GM19455 (cell line): ENCODE data around the gene LYRM1.
"Not testable (repeated sequence)": the region's sequence is repeated elsewhere in the genome, so short reads cannot be mapped to it uniquely, and the experiment has no call there.

Source experiments
- ATAC-seq: cut with Tn5 transposase; IDR thresholded peaks from one replicate; pipeline ENCODE4 v1.9.1; 2021; ENCODE audit not compliant: unreplicated experiment

The LYRM1 gene

DNA sequence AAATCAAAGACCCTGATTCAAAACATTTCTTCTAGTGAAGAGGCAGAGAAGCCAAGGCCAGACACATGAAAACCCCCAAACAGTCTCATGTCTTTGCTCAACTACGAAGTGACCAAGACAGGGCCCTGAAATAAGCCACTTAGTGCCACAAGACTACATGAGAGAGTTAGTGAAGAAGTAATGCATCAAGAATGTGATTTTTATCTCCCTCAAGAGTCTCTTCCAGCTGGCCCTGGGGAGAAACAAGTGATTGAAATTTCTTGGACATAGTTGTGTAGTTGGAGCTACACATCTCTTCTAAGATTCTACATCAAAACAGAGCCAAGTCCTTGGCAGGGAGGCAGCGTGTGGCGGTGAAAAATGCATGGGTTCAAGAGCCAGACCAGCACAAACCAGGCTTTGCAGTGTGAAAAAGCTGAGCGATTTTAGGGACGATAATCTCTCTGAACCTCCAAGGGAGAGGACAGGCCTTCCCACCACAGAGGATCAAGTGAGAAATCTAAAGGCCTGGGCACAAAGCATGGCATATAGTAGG lies 30.6 kb downstream of the LYRM1 start:
- no peak for ATAC-seq

DNA sequence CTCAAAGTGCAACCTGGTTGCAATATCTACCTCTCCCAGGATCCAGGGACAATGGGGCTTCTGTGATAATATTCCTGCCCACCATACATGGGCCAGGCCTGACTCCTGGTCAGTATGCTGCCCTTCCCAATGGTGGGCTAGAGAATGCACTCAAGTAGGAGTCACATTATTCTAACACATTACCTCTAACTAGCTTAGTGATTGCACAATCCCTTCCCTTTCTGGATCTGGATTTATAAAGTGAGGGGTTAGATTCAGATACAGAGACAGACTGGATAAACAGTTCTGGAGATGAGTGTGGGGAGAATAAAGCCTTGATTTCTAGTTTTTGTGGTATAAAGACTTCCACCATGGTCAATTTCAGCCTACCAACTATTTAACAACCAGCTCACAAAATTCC lies 33.0 kb downstream of the LYRM1 start:
- no peak for ATAC-seq

DNA sequence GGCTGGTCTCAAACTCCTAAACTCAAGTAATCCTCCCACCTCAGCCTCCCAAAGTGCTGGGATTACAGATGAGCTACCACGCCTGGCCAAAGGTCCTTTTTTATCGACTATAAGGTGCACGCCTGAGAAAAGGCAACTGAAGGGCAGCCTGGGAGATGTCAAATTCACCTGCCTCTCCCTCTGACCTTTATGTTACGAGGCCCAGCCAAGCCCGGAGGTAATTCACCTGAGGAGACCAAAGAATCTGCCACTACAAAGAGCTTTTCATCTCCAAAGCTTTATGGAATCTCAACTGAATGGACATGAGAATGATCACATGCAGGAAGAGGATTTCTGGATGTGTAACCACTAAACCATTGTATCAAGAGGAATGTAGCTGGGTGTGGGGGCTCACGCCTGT lies 37.2 kb downstream of the LYRM1 start:
- no peak for ATAC-seq

DNA sequence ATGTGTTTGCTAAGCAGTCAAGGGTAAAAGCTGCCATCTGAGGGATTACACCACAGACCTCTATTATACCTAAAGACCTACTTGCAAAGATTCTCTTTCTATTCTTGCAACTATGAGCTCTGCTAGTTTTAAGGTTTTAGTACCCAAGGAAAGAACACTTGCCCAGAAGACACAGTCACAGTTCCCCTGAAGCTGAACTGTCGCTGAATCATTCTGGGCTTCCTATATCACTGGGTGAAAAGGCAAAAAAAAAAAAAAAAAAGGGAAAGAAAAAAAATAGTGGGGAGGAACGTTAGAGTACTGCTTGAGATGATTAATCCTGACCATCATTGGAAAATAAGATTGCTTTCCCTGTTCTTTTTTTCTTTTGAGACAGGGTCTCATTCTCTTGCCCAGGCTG lies 37.9 kb downstream of the LYRM1 start:
- no peak for ATAC-seq

DNA sequence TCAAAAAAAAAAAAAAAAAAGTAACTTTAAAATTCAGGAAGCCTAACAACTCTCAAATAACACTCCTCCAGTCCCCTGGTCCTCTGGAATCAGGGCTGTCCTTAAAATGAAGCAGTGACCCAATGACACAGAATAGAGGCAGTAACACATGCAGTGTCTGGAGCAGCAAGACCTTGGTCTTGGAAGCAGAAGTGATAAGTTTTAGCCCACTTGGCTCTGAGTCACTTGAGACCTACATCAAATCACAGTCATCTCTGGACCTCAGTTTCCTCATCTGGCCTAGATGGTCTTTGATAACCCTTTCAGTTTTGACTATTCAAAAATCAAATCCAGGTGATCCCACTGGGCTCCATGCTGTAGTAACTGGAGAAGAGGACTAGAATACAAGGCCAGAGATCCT lies 39.0 kb downstream of the LYRM1 start:
- no peak for ATAC-seq

DNA sequence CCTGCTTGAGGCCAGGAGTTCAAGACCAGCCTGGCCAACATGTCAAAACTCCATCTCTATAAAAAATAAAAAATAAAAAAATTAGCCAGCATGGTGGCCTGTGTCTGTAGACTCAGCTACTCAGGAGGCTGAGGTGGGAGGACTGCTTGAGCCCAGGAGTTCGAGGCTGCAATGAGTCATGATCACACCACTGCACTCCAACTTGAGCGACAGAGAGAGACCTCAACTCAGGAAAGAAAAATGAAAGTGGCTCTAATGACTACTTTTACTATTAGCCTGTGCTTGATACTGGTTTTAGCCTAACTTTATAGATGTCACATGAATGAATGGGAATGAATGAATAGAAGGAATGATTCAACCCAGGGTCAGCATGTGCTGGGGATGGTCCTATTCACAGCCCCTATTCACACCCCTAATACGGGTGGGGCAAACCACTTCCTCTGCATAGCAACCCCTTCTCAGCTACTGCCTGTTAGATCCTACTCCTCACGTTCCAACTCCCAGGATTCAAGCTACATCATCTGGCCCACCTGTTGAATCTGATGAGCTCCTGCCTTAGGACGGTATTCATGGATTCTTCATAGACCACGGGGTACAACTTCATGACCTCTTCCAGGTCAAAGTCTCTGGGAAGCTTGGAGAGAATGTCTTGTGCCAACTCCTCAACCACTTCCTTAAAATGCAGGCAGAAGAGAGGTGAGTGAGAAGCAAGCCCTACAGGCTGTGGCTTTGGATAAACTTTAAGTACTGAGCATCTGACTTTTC lies 40.5 kb downstream of the LYRM1 start:
- no peak for ATAC-seq

DNA sequence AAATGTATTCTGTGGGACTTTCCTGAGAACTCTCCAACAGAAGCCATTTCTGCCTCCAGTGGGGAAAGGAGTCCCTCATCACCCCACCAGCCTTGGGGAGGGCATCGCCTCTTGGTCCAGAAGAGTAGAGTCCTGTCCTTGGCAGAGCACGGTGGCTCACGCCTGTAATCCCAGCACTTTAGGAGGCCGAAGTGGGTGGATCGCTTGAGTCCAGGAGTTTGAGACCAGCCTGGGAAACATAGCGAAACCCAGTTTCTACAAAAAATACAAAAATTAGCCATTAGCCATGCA lies 41.0 kb downstream of the LYRM1 start:
- ATAC-seq, result no peak

DNA sequence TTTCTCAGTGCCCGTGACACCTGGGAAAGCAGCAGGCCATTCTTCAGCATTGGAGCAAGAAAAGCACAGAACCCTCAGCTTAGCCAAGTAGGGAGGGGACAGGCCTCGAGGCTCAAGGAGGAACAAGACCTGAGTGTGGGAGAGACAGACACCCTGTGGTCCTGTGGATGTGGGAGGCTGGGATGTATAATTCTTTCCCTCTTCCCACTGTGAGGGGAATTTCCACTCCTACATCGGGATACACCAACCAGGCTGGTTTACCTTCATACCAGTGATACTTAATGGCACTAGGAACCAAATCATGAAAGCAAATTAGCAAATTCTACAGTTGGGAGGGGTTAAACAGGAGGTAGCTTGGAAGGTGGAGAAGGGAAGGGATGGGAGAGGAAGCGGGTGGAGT lies 41.7 kb downstream of the LYRM1 start:
- ATAC-seq, result no peak

DNA sequence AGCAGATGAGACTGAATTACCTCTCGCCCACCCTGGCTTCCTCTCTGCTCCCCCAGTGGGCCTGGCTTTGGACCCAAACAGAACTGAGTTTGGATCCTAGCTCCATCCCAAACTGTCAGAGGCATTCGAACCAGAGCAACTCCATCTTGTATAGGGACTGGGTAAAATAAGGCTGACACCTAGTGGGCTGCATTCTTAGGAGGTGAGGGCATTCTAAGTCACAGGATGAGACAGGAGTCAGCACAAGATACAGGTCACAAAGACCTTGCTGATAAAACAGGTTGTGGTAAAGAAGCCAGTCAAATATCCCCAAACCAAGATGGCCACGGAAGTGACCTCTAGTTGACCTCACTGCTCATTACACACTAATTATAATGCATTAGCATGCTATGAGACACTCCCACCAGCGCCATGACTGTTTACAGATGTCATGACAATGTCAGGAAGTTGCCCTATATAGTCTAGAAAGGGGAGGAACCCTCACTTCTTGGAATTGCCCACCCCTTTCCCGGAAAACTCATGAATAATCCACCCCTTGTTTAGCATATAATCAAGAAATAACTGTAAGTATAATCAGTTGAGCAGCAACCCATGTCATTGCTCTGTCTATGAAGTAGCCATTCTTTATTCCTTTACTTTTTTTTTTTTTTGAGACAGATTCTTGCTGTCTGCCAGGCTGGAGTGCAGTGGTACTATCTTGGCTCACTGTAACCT lies 44.4 kb downstream of the LYRM1 start:
- ATAC-seq, result no peak

DNA sequence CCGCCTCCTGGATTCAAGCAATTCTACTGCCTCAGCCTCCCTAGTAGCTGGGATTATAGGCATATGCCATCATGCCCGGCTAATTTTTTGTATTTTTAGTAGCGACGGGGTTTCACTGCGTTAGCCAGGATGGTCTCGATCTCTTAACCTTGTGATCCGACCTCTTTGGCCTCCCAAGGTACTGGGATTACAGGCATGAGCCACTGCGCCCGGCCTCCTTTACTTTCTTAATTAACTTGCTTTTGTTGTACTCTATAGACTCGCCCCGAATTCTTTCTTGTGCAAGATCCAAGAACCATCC lies 45.0 kb downstream of the LYRM1 start:
- ATAC-seq, result not testable (repeated sequence)

DNA sequence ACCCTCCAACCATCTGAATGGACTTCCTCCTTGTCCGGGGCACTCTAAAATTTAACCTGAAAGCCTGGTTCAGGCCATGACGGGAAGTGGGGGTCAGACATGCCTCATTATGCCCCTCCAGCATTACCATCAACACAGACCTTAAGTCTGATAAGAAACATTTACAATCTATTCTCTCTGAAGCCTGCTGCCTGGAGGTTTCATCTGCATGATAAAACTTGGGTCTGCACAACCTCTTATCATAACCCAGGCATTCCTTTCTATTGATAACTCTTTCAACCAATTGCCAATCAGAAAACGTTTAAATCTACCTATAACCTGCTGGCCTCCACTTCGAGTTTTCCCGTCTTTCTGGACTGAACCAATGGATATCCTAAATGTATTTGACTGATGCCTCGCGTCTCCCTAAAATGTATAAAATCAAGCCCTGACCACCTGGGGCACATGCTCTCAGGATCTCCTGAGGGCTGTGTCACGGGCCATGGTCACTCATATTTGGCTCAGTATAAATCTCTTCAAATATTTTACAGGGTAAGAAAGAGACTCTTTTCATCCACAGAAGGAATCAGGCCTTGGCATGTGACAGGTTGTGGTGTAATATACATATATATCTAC lies 45.6 kb downstream of the LYRM1 start:
- ATAC-seq, result no peak

DNA sequence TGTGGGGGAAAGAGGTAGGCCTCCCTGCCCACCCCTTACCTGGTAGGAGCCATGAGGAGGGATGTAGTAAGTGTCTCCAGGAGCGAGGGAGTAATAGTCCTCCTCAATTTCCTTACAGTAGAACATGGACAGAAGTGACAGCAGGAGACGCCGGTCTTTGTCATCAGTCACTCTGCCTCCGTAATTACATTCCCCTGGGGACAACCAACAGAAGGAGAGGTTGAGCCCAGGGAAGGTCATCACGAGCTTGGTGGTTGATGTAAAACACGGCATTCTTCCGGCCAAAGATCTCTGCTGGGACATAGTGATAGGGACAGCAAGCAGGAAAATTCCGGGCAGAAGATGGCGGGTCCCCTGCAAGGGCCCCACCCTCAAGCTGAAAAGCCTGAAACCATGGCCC lies 47.9 kb downstream of the LYRM1 start:
- ATAC-seq, result no peak

DNA sequence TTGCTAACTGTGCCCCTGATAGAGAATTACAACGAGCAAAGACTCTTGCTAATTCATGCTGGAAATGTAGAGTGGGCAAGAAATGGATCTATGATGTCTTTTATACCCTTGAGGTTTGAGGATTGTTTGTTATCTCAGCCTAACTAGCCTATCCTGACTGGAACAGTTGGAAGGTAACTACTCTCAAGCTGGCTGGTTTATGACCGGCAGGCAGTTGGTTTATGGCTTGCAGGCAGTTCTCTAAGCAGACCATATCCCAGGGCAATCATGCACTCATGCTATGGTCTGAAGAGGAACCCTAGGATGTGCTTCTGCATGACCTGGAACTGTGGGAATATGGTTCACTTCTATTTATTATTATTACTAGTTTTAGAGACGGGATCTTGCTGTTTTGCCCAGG lies 49.1 kb downstream of the LYRM1 start:
- ATAC-seq, result no peak

DNA sequence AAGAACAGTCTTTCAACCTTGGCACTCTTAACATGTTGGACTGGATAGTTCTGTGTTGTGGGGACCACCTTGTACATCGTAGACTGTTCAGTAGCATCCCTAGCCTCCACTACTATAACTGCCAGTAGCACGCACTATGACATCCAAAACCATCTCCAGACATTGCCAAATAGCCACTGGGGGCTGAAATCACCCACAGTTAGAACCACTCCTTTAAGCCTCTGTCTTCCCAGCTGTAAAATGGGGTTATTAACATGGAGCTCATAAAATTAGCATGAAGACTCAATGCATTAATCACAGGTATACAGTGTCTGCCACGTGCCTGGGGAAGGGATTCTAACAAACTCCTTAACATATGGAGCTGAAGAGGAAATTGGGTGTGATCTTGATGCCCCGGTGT lies 49.7 kb downstream of the LYRM1 start:
- no peak for ATAC-seq

DNA sequence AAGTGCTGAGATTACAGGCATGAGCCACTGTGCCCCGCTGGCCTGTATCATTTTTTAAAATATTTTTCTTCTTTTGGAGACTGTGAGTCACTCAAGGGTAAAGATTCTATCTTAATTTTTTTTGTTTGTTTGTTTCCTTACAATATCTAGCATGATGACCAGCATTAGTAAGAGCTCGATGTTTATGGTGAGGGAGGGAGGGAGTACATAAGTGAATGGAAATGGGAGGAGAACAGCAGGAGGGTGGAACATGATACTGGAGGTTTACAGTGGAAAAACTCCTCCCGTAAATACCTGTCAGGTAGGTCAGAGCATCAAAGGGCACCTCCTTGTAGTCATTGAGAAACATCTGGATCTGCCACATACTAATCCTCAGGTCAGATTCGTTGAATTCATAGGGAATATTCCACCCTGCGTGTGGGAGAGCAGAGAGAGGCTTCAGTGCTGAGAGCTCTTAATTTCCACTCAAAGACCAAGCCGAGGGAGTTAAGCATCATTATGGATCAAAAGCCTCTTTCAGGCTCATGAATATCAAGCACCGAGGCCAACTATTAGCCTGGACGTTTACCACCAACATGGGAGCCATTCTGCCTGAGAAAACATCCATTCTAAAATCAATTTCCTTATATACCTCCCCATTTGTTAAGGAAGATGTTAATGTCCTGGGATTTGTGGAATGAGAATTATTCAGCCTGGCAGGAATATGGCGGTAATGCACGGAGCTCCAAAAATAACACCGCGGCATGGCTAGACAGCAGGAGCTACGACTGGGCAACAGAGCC lies 51.8 kb downstream of the LYRM1 start:
- ATAC-seq, result no peak

DNA sequence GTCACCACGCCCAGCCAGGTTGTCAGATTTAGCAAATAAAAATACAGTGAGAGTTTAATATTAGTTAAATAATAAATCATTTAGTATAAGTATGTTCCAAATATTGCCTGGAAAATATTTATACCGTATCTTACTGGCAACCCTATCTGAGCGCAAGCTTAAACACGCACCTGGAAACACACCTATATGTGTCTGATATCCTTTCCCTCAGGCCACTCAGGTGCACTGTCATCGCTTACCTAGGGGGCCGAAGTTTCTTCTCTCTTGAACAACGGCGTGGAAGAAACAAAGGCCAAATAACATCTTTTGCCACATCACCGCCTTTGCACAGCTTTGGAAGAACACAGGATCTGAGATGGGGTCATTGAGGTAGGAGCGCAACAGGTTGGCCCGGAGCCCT lies 54.0 kb downstream of the LYRM1 start:
- no peak for ATAC-seq

DNA sequence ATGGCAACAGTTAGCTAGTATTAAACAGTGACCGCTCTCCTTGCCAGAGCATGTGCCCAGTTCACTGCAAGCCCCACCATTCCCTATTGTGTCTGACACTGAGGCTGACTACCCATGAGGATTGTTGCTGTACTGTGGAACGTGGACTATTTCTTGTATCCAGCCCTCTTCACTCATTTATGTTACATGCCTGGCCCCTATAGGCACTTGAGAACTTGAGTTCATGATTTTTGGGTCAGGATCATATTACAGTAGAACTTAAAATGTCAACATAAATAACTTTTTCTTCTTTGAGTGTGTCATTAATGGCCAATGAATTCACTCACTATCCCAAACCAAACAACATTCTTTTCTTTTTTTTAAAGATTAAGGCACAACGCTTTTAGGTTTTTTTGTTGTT lies 55.7 kb downstream of the LYRM1 start:
- no peak for ATAC-seq

DNA sequence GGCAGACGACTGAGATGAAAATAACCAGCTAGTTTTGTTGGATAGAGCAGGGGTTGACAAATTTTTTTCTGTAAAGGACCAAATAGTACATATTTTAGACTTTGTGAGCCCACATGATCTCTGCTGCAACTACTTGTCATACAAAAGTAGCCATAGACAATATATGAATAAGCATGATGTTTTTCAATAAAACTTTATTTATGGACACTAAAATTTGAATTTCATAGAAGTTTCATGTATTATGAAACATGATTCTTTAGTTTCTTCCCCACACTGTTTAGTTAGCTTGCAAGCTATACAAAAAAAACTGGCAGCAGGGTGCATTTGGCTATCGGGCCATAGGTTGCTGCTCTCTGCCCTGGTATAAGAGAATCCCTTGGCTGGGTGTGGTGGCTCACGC lies 56.6 kb downstream of the LYRM1 start:
- ATAC-seq, result no peak

DNA sequence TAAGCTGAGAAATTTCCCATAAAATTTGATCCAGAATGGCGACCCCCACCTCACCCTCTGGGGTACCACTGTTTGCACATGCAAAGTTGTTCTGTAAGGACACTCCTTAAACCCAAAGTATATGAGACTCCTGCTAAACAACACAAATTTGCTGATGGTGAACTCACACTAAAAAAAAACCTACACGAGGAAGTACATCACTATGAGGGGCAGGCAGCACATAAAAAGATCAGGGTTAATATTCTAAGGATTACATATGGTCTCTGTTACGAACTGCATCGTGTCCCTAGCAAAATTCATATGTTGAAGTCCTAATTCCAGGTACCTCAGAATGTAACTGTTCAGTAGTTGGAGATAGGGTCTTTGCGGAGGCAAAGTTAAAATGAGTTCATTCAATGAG lies 60.3 kb downstream of the LYRM1 start:
- no peak for ATAC-seq

DNA sequence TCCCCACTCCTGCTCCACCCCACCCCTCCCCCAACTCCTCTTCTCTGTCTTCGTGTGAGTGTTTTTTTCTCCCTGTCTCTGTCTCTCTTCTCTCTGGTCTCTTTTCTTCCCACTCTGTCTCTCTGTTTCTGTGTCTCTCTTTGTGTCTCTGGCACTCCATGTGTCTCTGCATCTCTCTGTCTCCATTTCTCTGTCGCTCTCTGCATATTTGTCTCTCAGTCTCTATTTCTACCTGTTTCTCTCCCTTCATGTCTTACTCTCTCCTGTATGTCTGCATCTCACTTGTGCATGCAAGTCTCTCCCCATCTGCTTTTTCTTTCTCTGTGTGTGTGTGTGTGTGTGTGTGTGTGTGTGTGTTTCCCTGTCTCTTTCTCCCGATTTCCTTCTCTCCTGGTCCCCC lies 68.2 kb downstream of the LYRM1 start:
- ATAC-seq, result no peak

DNA sequence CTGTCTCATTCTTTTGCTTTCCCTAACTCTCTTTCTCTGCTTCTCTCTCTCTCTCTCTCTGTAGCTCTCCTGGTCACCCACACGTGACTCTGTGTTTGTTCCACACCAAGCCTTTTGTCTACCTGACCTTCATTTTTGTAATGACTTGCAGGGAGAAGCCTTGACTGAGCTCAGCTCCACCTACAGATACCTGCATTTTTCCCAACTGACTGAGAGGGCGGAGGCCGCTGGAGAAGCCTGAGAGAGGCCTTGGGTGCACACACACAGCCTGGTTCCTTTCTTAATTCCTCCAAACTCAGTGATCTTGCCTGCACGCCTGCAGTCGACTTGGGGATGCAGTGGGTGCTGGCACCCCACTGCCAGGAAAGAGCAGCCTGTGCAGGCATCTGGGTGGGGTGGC lies 68.8 kb downstream of the LYRM1 start:
- no peak for ATAC-seq

DNA sequence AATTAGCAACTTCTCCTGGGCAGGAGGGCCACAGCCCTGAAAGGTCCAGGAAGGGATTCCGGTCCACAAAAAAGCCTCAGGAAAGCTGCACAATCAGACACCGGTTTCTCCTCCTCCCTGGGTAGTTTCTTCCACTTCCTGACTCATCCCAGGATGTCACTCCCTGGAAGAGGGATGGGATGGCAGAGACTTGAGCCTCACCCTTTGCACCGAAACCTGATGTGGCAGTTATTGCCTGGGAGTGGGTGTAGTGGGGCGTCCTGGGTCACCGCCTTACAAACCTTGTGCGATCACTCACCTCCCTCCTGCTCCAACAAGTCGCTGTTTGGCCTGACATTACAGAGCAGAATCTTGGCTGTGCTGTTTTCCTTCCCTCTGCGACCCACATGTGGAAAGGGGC lies 70.8 kb downstream of the LYRM1 start:
- no peak for ATAC-seq
